ENCODE data around the gene PILRB.

DNA sequence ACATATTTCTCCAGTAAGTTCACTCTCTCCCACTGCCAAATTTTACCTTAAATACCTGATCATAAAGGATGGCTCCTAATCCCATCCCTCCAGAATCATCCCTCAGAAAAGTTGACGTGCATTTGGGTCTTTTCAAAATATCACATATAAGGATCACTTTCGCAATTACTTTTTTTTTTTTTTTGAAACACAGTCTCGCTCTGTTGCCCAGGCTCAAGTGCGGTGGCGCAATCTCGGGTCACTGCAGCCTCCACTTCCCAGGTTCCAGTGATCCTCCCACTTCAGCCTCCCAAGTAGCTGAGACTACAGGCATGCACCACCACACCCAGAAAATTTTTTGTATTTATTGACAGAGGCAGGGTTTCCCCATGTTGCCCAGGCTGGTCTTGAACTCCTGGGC, 53.2 kb downstream of the PILRB start:
- TF ChIP-seq, protein P1, sequence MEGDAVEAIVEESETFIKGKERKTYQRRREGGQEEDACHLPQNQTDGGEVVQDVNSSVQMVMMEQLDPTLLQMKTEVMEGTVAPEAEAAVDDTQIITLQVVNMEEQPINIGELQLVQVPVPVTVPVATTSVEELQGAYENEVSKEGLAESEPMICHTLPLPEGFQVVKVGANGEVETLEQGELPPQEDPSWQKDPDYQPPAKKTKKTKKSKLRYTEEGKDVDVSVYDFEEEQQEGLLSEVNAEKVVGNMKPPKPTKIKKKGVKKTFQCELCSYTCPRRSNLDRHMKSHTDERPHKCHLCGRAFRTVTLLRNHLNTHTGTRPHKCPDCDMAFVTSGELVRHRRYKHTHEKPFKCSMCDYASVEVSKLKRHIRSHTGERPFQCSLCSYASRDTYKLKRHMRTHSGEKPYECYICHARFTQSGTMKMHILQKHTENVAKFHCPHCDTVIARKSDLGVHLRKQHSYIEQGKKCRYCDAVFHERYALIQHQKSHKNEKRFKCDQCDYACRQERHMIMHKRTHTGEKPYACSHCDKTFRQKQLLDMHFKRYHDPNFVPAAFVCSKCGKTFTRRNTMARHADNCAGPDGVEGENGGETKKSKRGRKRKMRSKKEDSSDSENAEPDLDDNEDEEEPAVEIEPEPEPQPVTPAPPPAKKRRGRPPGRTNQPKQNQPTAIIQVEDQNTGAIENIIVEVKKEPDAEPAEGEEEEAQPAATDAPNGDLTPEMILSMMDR (conservative IDR thresholded peaks at IDR 0.05; ENCODE audit: low read depth, low read length), result no peak
- TF ChIP-seq EZH2 (IDR thresholded peaks at IDR 0.05; ENCODE audit: low read length, unreplicated experiment) (no peak), EZH2phosphoT487 (IDR thresholded peaks at IDR 0.05; ENCODE audit: borderline replicate concordance, low read length) (no peak)

Data from PC-3 (cell line).